HepG2 (cell line): ENCODE results near the gene USP7. TPM values are rescaled to one million over a fixed set of nuclear protein-coding genes. Genes with fewer than 3 reads are reported as not detected.

ENCODE experiments used
- ATF4 ChIP-seq, 2 experiments: fragments of 450-650 bp in 1 of 2; sonication (generic) in 1 of 2; formaldehyde crosslinking; IDR thresholded peaks; 2 replicates each; pipeline versions ENCODE4 v1.5.0 to v1.8.0; 2020 to 2022; ENCODE audit warnings: mild to moderate bottlenecking in 1 of 2, missing genetic modification reagents in 1 of 2
- FOXA1 ChIP-seq, 2 experiments: fragments of 450-650 bp in 1 of 2; sonication (generic) in 1 of 2; formaldehyde crosslinking in 1 of 2; IDR thresholded peaks; 2 replicates each; pipeline versions ENCODE4 v1.4.0 to v1.6.1; 2016 to 2020; ENCODE audit warnings: missing genetic modification reagents in 1 of 2
- GPN1 ChIP-seq: sonication (generic); formaldehyde crosslinking; IDR thresholded peaks from 2 replicates; pipeline ENCODE4 v1.5.1; 2020; ENCODE audit warnings: missing genetic modification reagents, borderline replicate concordance
- HES4 ChIP-seq: sonication (generic); formaldehyde crosslinking; IDR thresholded peaks from 2 replicates; pipeline ENCODE4 v1.9.0; 2021; ENCODE audit warnings: mild to moderate bottlenecking, missing genetic modification reagents, borderline replicate concordance
- HOXA3 ChIP-seq: sonication (generic); formaldehyde crosslinking; IDR thresholded peaks from 2 replicates; pipeline ENCODE4 v1.5.0; 2020; ENCODE audit warnings: missing genetic modification reagents
- IRF2 ChIP-seq: IDR thresholded peaks from 2 replicates; pipeline ENCODE4 v1.6.1; 2018; ENCODE audit warnings: missing genetic modification reagents, missing compliant biosample characterization
- KDM1A ChIP-seq: IDR thresholded peaks from 2 replicates; pipeline ENCODE4 v1.6.1; 2016; ENCODE audit warnings: missing compliant biosample characterization
- KDM4B ChIP-seq: sonication (generic); formaldehyde crosslinking; IDR thresholded peaks from 2 replicates; pipeline ENCODE4 v1.4.0; 2020; ENCODE audit warnings: missing genetic modification reagents
- KIAA2018 ChIP-seq: sonication (generic); formaldehyde crosslinking; IDR thresholded peaks from 2 replicates; pipeline ENCODE4 v1.5.0; 2020; ENCODE audit warnings: mild to moderate bottlenecking, missing genetic modification reagents, borderline replicate concordance
- KLF15 ChIP-seq: sonication (generic); formaldehyde crosslinking; IDR thresholded peaks from 2 replicates; pipeline ENCODE4 v1.8.1; 2023; ENCODE audit warnings: borderline replicate concordance, mild to moderate bottlenecking, inconsistent platforms, missing genetic modification reagents, mixed read lengths
- MTA1 ChIP-seq: sonication (generic); formaldehyde crosslinking; IDR thresholded peaks from 2 replicates; pipeline ENCODE4 v1.4.0; 2020; ENCODE audit warnings: missing genetic modification reagents, mild to moderate bottlenecking, borderline replicate concordance
- MTF1 ChIP-seq: sonication (generic); formaldehyde crosslinking; IDR thresholded peaks from 2 replicates; pipeline ENCODE4 v1.5.0; 2020; ENCODE audit warnings: missing genetic modification reagents
- PPARG ChIP-seq: conservative IDR thresholded peaks from 2 replicates; pipeline ENCODE4 v1.6.1; 2016; ENCODE audit warnings: missing biosample characterization, missing genetic modification reagents
- TFE3 ChIP-seq: IDR thresholded peaks from 2 replicates; pipeline ENCODE4 v1.6.1; 2016
- ZMAT5 ChIP-seq: sonication (generic); formaldehyde crosslinking; IDR thresholded peaks from 2 replicates; pipeline ENCODE4 v1.5.0; 2020; ENCODE audit warnings: mild to moderate bottlenecking, low read depth, missing genetic modification reagents, borderline replicate concordance
- ZNF282 ChIP-seq: fragments of 450-650 bp; IDR thresholded peaks from 2 replicates; pipeline ENCODE4 v1.6.1; 2018; ENCODE audit not compliant: partially characterized antibody
- ZNF501 ChIP-seq: sonication (generic); formaldehyde crosslinking; IDR thresholded peaks from 2 replicates; pipeline ENCODE4 v1.5.1; 2020; ENCODE audit warnings: mild to moderate bottlenecking, moderate library complexity, missing genetic modification reagents
- ZNF510 ChIP-seq: sonication (generic); formaldehyde crosslinking; IDR thresholded peaks from 2 replicates; pipeline ENCODE4 v1.4.0; 2020; ENCODE audit warnings: low read depth, mild to moderate bottlenecking, missing genetic modification reagents
- ZNF747 ChIP-seq: sonication (generic); formaldehyde crosslinking; IDR thresholded peaks from 2 replicates; pipeline ENCODE4 v1.8.1; 2023; ENCODE audit warnings: missing genetic modification reagents, mild to moderate bottlenecking, borderline replicate concordance
- ZNF776 ChIP-seq: sonication (generic); formaldehyde crosslinking; IDR thresholded peaks from 2 replicates; pipeline ENCODE4 v1.4.0; 2020; ENCODE audit warnings: mild to moderate bottlenecking, missing genetic modification reagents
- ZNF891 ChIP-seq: sonication (generic); formaldehyde crosslinking; IDR thresholded peaks from 2 replicates; pipeline ENCODE4 v1.5.0; 2020; ENCODE audit warnings: mild to moderate bottlenecking, missing genetic modification reagents
- polyA plus RNA-seq, 8 experiments: library from polyadenylated mRNA; depleted of rRNA in 3 of 8; stranded (reverse) in 7 of 8; unstranded in 1 of 8; fragments of >200 nt; fragmentation: Illumina TruSeq in 4 of 8; extraction: Trizol in 4 of 8; gene quantifications; 2 replicates each; pipeline versions ENCODE4 v1.2.1 to v1.2.3, GENCODE V29; 2011 to 2016; ENCODE audit warnings: low read depth in 4 of 8, missing spikeins in 1 of 8, mixed read lengths in 1 of 8; ENCODE audit not compliant: insufficient read depth in 1 of 8
- total RNA-seq, 5 experiments: library from RNA; depleted of rRNA; stranded (reverse); fragments of >200 nt; fragmentation: Illumina TruSeq; extraction: Trizol; gene quantifications; 2 replicates each; pipeline ENCODE4 v1.2.3, GENCODE V29; 2016; ENCODE audit warnings: low read depth in 1 of 5

The USP7 gene
- total and polyA plus RNA-seq, 2 of the 13 experiments (the other 11 are each of a cell fraction or from before 2014, with no cell fraction given): 52.5 to 173 TPM

- no peak for TF ChIP-seq PPARG (CRISPR knock-in tag)
- no peak for TF ChIP-seq ZNF501
- TF ChIP-seq ZNF776 (CRISPR knock-in tag): no peak
- TF ChIP-seq KIAA2018: no peak
- no peak for TF ChIP-seq GPN1
- TF ChIP-seq HOXA3: peak; percentile 47; the same call in 1 of the 2 replicates
- no peak for TF ChIP-seq ZNF510 (CRISPR knock-in tag)
- no peak for TF ChIP-seq KDM4B (CRISPR knock-in tag)
- no peak for TF ChIP-seq ZNF282
- TF ChIP-seq HES4: no peak
- peak in 1 of 2 experiments; percentile 79; a peak in 2 of 4 replicates for TF ChIP-seq ATF4 (CRISPR knock-in tag; IDR thresholded peaks at IDR 0.05)
- TF ChIP-seq TFE3: no peak
- TF ChIP-seq IRF2 (CRISPR knock-in tag): no peak
- TF ChIP-seq MTA1 (CRISPR knock-in tag): no peak
- no peak for TF ChIP-seq MTF1
- no peak for TF ChIP-seq ZNF747 (CRISPR knock-in tag)
- no peak for TF ChIP-seq KDM1A
- TF ChIP-seq ZMAT5 (CRISPR knock-in tag): no peak
- no peak for TF ChIP-seq KLF15 (CRISPR knock-in tag)
- TF ChIP-seq ZNF891 (CRISPR knock-in tag): peak; percentile 72; the same call in 1 of the 2 replicates
- TF ChIP-seq FOXA1 (IDR thresholded peaks at IDR 0.05): no peak
- TF ChIP-seq FOXA1 (CRISPR knock-in tag; IDR thresholded peaks at IDR 0.05): no peak
Measured at GRCh38 chr16:8950580-8951077, 13.1 kb downstream of the USP7 start (continued).
